Measurements from ENCODE around the gene MUL1.

Gene MUL1, protein sequence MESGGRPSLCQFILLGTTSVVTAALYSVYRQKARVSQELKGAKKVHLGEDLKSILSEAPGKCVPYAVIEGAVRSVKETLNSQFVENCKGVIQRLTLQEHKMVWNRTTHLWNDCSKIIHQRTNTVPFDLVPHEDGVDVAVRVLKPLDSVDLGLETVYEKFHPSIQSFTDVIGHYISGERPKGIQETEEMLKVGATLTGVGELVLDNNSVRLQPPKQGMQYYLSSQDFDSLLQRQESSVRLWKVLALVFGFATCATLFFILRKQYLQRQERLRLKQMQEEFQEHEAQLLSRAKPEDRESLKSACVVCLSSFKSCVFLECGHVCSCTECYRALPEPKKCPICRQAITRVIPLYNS

DNA sequence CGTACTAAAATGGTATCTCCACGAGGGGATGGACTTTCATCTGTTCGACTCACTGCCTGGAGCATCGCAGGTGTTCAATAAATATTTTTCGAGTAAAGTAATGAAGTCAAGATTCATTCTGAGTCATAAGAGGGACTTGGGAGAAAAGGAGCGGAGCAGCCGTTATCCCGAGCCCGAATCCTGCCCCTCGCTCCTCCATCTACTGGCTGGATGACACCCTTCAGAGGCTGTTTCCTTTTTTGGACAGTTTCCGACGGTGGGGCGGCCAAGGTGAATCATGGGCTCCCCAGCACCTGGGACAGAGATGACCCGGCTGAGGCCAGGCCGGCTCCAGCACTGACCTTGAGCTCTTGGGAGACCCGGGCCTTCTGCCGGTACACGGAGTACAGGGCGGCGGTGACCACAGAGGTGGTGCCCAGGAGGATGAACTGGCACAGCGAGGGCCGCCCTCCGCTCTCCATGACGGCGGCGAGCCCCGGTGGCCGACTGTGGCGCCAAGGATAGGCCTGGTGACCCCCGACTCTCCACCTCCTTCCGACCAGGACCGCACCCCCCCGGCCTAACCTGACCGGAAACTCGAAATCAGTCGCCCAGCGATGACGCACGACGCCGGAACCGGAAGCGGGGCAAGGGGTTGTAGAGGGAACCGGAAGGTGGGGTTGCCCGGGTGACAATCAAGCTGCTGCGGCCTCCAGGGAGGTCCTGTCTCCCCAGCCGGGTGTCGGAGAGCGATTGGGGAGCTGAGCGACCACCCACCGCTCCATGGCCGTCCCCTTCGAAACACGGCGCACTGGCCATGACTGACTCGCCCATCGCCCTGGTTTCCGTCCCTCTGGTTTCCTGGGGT, at the start of gene MUL1:
TSS of gene MUL1 (minus strand) at position 588 of the 847 bp plus-strand sequence. CDS start at position 461, 127 bp downstream.
- peak; percentile 67 for DNase-seq (ENCODE audit: low read depth)
- TF ChIP-seq, protein P1, sequence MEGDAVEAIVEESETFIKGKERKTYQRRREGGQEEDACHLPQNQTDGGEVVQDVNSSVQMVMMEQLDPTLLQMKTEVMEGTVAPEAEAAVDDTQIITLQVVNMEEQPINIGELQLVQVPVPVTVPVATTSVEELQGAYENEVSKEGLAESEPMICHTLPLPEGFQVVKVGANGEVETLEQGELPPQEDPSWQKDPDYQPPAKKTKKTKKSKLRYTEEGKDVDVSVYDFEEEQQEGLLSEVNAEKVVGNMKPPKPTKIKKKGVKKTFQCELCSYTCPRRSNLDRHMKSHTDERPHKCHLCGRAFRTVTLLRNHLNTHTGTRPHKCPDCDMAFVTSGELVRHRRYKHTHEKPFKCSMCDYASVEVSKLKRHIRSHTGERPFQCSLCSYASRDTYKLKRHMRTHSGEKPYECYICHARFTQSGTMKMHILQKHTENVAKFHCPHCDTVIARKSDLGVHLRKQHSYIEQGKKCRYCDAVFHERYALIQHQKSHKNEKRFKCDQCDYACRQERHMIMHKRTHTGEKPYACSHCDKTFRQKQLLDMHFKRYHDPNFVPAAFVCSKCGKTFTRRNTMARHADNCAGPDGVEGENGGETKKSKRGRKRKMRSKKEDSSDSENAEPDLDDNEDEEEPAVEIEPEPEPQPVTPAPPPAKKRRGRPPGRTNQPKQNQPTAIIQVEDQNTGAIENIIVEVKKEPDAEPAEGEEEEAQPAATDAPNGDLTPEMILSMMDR (conservative IDR thresholded peaks at IDR 0.05; ENCODE audit: low read depth, low read length), result no peak
- H3K4me3 ChIP-seq (ENCODE audit: low read length), result peak within 1 kb of the TSS; percentile 97

DNA sequence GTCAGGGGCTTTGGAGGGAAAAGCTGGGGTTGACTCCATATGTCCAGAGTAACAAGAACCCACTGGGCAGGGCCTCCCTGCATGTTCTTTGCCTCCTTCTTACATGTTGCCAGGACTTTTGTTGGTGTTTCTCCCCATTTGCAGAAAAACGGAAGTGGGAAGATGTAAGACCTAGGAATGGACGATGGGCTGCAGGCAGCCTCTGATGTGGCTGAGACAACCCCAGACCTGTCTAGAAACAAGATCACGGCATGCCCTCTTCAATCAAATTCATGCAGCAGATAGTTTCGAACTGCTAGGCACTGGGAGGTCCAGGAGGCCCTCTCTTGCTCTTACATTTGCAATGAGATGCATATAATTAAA, 47.8 kb upstream of the MUL1 start:
- TF ChIP-seq, protein P1 (conservative IDR thresholded peaks at IDR 0.05; ENCODE audit: low read depth, low read length), result no peak
- no peak for DNase-seq (ENCODE audit: low read depth)
- no peak overlapping the region for H3K4me3 ChIP-seq (ENCODE audit: low read length)

DNA sequence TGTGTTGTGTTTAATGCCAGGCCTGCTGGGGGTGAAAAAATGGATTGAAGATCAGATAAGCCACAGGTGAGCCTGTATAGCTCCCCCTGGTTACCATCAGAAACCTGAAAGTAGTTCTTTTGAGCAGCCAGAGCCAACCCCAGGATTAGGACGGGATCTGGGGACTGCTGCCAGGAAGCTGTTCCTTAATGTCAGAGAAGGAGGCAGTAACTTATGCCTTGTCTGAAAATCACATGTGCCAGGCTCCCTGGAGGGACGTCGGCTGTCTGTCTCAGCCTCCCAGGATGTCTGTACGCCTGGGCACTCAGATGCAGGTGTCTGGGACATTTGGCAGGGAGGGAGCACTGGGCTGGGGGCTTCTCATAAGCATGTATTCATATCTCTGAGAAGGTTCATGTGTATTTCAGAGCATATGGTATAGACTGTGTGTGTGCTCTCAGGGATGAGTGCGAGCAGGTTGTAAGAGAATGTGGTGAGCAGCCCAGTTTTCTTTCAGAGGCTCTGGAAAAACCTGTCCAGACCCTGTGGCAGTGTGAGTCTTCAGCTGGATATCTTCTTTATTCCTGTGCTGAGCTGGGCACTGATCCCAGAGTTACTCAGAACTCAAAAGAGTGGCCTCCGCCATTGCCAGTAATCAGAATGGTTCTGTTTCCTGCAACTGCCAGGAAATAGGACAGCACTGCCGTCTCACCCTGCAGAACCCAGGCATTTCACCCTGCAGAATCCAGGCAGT, 47.2 kb upstream of the MUL1 start:
- no peak for DNase-seq (ENCODE audit: low read depth)
- H3K4me3 ChIP-seq (ENCODE audit: low read length), result no peak overlapping the region
- TF ChIP-seq, protein P1 (conservative IDR thresholded peaks at IDR 0.05; ENCODE audit: low read depth, low read length), result no peak

DNA sequence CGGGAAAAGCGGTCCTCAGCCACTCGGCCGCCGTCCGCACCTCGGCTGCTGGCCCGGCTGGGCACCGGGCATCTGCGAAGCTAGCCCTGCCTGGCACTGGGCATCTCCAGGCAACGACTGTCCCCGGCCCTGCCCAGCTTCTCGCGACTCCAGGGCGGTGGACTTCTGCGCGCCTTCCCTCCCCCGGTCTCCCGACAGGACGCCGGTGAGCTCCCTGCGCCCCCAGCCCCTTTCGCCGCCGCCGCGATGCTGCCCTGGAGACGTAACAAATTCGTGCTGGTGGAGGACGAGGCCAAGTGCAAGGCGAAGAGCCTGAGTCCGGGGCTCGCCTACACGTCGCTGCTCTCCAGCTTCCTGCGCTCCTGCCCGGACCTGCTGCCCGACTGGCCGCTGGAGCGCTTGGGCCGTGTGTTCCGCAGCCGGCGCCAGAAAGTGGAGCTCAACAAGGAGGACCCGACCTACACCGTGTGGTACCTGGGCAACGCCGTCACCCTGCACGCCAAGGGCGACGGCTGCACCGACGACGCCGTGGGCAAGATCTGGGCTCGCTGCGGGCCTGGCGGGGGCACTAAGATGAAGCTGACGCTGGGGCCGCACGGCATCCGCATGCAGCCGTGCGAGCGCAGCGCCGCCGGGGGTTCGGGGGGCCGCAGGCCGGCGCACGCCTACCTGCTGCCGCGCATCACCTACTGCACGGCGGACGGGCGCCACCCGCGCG, 44.9 kb upstream of the MUL1 start:
- no peak for DNase-seq (ENCODE audit: low read depth)
- H3K4me3 ChIP-seq (ENCODE audit: low read length), result peak overlapping the region; percentile 42
- TF ChIP-seq, protein P1 (conservative IDR thresholded peaks at IDR 0.05; ENCODE audit: low read depth, low read length), result no peak

DNA sequence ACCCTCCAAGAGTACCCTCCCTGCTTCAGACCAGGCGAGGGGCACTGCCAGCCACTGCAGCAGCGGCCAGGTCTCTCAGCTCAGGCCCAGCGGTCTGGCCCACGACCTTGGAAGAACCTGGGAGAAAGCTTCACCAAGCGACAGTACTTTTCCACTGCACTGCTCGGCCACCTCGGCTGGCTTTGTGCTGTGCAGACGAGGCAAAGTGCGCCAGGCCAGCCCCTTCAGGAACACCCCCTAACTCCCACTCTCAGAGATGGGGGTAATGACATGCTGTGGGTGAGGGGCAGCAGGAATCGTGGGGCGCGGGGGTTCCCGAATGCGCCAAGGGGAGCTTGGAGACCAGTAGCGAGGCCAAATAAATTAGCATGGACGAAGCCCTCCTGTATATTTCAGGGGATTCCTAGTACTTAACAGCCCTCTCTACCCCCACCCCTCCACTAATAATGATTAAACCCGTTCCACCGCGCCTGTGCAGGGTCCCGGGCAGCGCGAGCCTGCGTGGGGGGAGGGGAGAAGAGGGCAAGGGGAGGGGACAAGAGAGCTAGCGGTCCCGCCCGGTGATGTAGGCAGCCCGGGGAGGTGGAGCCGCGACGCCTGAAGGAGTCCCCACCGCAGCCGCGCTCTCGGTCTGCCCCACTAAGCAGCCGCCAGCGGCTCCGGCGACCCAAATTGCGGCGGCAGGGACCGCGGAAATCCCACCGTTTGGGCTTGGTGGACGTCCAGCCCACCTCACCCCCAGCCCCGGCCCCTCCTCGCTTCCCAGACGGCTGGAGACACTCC, 44.2 kb upstream of the MUL1 start, which contains the start of gene FAM43B:
TSS of gene FAM43B (plus strand) at position 629 of the 783 bp plus-strand sequence. CDS start 401 bp downstream, outside the sequence.
- DNase-seq (ENCODE audit: low read depth), result no peak
- TF ChIP-seq, protein P1 (conservative IDR thresholded peaks at IDR 0.05; ENCODE audit: low read depth, low read length), result no peak
- H3K4me3 ChIP-seq (ENCODE audit: low read length), result peak within 1 kb of the TSS; percentile 42

DNA sequence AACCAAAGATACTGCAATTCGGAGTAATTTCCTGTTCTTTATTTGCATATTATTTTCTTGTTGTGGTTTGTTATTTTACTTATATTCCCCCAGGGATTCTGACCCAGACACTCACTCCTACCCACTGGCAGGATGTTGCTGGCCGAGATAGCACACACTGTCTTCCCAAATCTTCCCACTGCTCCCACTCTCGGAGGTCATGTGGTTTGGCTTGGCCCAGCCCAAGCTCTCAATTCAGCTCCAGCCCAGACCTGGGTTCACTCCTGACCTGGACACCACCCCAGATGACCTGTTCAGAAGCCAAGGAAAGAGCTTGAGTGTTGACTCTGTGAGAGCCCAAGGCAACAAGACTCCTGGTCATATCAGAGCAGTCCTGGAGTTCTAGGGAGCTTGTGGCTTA, 43.2 kb upstream of the MUL1 start:
- no peak overlapping the region for H3K4me3 ChIP-seq (ENCODE audit: low read length)
- DNase-seq (ENCODE audit: low read depth), result no peak
- TF ChIP-seq, protein P1 (conservative IDR thresholded peaks at IDR 0.05; ENCODE audit: low read depth, low read length), result no peak
